IMR-90 (cell line): ENCODE results near the gene RASL10A. TPM values are rescaled to one million over a fixed set of nuclear protein-coding genes. Genes with fewer than 3 reads are reported as not detected.

ENCODE experiments used
- CTCF ChIP-seq: conservative IDR thresholded peaks from 2 replicates; pipeline ENCODE4 v1.5.1; 2012; ENCODE audit warnings: mild to moderate bottlenecking, low read depth, low read length, improper control_type of control experiment
- RAD21 ChIP-seq: IDR thresholded peaks from 2 replicates; pipeline ENCODE4 v1.6.1; 2012; ENCODE audit warnings: low read length, improper control_type of control experiment
- SMC3 ChIP-seq: fragments of 150-350 bp; IDR thresholded peaks from 2 replicates; pipeline ENCODE4 v1.6.1; 2016; ENCODE audit warnings: low read depth, mild to moderate bottlenecking, antibody characterized with exemption, low read length, moderate library complexity
- polyA plus RNA-seq, 3 experiments: library from polyadenylated mRNA; depleted of rRNA; stranded (reverse); fragments of >200 nt; gene quantifications; 2 replicates each; pipeline ENCODE4 v1.2.3, GENCODE V29; 2012; ENCODE audit warnings: low replicate concordance in 1 of 3
- total RNA-seq: library from RNA; depleted of rRNA; stranded (reverse); fragments of >200 nt; gene quantifications from 2 replicates; pipeline ENCODE4 v1.2.3, GENCODE V29; 2012

The RASL10A gene
- total and polyA plus RNA-seq, 2 of the 4 experiments (the other 2 are of a cell fraction), result 0.26 TPM; not detected in 1

- TF ChIP-seq CTCF (no peak), RAD21 (no peak), SMC3 (no peak)
Observed at GRCh38 chr22:29301716-29302401, 13.6 kb downstream of the RASL10A start (continued).
